Measurements from ENCODE around the gene C12orf50.

- TF ChIP-seq, protein P1, sequence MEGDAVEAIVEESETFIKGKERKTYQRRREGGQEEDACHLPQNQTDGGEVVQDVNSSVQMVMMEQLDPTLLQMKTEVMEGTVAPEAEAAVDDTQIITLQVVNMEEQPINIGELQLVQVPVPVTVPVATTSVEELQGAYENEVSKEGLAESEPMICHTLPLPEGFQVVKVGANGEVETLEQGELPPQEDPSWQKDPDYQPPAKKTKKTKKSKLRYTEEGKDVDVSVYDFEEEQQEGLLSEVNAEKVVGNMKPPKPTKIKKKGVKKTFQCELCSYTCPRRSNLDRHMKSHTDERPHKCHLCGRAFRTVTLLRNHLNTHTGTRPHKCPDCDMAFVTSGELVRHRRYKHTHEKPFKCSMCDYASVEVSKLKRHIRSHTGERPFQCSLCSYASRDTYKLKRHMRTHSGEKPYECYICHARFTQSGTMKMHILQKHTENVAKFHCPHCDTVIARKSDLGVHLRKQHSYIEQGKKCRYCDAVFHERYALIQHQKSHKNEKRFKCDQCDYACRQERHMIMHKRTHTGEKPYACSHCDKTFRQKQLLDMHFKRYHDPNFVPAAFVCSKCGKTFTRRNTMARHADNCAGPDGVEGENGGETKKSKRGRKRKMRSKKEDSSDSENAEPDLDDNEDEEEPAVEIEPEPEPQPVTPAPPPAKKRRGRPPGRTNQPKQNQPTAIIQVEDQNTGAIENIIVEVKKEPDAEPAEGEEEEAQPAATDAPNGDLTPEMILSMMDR (IDR thresholded peaks at IDR 0.05; ENCODE audit: poor library complexity) = no peak
- TF ChIP-seq EZH2 (IDR thresholded peaks at IDR 0.05; ENCODE audit: borderline replicate concordance) = no peak
- no peak for TF ChIP-seq EZH2phosphoT487 (IDR thresholded peaks at IDR 0.05; ENCODE audit: low read depth, severe bottlenecking, unreplicated experiment)
Observed at GRCh38 chr12:87952223-87952622, 77.0 kb downstream of the C12orf50 start.
